HUES6 (cell line): ENCODE results near the gene PCIF1.

ENCODE experiments used
- H3K27ac ChIP-seq: 2 replicates; pipeline ENCODE4 v1.7.0; 2013; ENCODE audit warnings: low read depth, mild to moderate bottlenecking, low read length, inconsistent platforms
- H3K27me3 ChIP-seq: 2 replicates; pipeline ENCODE4 v1.6.1; 2013; ENCODE audit warnings: low read length; ENCODE audit not compliant: control insufficient read depth, insufficient read depth
- H3K36me3 ChIP-seq: 2 replicates; pipeline ENCODE4 v1.6.1; 2013; ENCODE audit warnings: low read length; ENCODE audit not compliant: control insufficient read depth, insufficient read depth
- H3K4me1 ChIP-seq: 2 replicates; pipeline ENCODE4 v1.6.1; 2013; ENCODE audit warnings: low read length; ENCODE audit not compliant: control insufficient read depth, insufficient read depth
- H3K4me3 ChIP-seq: 2 replicates; pipeline ENCODE4 v1.5.1; 2013; ENCODE audit warnings: low read depth, low read length
- H3K9ac ChIP-seq: one replicate; pipeline ENCODE4 v1.6.1; 2013; ENCODE audit warnings: mild to moderate bottlenecking, low read length
- H3K9me3 ChIP-seq: 2 replicates; pipeline ENCODE4 v1.6.1; 2013; ENCODE audit warnings: low read depth, low read length; ENCODE audit not compliant: control insufficient read depth, insufficient read depth

The PCIF1 gene

DNA sequence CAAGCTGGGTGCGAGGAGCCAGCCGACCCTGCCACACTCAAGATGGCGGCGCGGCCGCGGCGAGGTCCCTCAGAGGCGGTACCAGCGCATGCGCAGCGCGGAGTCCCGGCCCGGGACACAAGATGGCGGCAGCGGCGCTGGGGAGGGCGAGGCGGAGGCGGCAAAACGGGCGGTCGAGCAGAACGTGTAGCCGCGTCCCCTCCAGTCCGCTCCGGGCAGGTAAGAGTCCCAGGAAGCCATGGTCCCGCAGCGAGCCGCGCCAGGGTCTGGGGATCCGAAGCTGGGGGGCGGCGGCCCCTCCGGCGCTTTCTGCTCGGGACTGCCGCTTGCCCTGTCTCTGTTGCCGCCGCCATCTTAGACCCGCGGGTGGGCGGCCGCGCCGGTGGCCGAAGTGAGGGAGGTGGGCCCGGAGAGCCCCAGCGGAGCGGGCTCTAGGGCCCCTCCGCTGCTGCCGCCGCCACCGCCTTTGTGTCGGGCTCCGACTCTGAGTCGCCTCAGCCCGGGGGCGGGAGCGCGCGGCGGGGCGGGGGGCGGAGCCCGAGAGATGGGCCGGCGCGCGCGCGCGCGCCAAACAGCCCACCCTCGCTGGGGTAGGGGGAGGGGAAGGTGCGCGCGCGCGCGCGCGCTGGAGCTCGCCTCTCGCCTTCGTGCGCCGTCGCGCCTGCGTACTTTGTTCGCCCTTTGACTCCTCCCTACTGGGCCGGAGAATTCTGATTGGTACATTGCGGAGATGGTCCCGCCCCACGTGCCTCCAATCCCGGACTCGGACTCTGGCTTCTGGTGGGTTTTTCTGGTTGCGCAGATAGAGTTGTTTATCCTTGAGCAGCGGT lies at the start of gene PCIF1:
PCIF1 (plus strand) TSS at position 98 of the 830 bp plus-strand sequence. CDS start 4,317 bp downstream, outside the sequence.
- Histone ChIP-seq H3K9ac (peak within 1 kb of the TSS; percentile 100), H3K4me1 (peaks cover 28% of the 10 kb centered on the region), H3K9me3 (no peaks in the 10 kb centered on the region), H3K4me3 (peak within 1 kb of the TSS; percentile 83), H3K27me3 (no peaks in the 10 kb centered on the region), H3K27ac (peak within 1 kb of the TSS; percentile 100), H3K36me3 (peaks cover 27% of the 10 kb centered on the region)

DNA sequence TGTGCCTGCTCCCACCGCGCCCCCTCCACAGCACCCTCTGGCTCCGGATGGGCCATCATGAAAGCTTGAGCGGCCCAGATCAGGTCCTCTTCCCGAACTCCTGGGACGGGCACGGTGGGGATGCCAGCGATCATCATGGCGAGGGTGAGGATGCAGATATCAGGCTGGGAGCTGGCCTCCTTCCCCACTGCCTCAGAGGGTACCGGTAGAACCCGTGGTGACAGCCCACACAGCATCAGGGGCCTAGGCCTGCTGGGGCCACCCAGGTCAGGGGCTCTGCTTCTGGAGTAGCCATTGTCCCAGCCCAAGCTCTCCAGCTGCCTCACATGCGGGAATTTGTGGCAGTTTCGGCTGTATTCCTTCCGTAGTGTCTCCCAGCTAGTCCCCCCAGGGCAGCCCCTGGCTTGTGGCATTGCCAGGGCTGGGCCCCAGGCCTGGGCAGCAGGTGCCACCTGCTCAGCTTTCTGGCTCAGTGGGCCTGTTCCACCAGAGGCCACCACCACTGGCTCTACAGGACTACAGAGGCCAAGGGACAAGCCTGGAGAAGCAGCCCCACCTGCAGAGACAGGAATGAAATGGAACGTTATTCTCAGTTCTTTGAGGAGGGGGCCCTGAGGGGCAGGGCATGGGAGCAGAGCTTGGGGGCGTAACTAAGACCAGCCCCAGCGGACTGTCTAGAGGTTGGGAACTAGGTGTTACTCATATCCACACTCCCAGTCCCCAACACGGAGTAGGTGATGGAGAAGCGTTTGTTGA lies 47.7 kb upstream of the PCIF1 start:
- H3K36me3 ChIP-seq, result peaks cover 45% of the 10 kb centered on the region
- no peak overlapping the region for H3K27ac ChIP-seq
- no peaks in the 10 kb centered on the region for H3K27me3 ChIP-seq
- no peaks in the 10 kb centered on the region for H3K9me3 ChIP-seq
- H3K4me3 ChIP-seq, result no peak overlapping the region
- no peaks in the 10 kb centered on the region for H3K4me1 ChIP-seq
- no peak overlapping the region for H3K9ac ChIP-seq

DNA sequence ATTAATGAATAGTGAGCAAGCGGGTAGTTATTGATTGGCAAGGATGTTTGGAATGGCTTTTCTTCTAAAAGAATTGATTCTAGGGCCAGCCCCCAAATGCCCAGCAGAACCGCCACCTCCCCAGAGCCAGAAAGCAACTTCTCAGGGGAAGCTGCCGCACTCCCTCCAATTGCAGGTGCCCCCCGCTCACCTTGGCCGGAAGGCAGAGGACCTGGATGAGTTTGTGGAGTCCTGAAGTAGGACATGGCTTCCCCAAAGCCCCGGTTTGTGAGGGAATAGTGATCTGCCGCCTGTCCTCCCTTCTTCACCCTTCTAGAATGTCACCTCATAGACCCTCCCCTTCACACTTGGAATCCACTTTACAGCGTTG lies 47.2 kb upstream of the PCIF1 start, which contains the start of gene SPATA25:
SPATA25 (minus strand) TSS at position 277 of the 370 bp plus-strand sequence; CDS start at position 245, 32 bp downstream.
- Histone ChIP-seq H3K4me3 (no peak within 1 kb of the TSS), H3K9me3 (no peaks in the 10 kb centered on the region), H3K27me3 (no peaks in the 10 kb centered on the region), H3K27ac (no peak within 1 kb of the TSS), H3K4me1 (no peaks in the 10 kb centered on the region), H3K36me3 (peaks cover 43% of the 10 kb centered on the region), H3K9ac (no peak within 1 kb of the TSS)

DNA sequence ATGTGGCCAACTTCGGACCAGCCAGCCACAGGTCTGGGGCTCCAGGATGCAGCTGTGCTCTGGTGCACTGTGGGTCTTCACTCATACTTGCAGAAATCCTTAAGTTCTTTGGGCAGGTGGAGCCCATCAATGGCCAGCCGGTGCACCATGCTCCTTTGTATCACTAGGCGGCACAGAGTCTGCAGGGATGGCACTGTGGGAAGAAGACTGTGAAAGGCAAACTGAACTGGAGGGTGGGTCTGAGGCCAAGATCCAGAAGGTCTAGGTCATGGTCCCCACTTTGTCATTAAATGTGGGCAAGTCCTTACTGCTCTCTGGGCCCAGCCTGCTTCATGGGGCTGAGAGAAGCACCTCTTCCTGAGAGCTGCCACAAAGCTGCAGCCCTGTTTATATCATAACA lies 45.8 kb upstream of the PCIF1 start:
- no peaks in the 10 kb centered on the region for H3K27me3 ChIP-seq
- no peaks in the 10 kb centered on the region for H3K9me3 ChIP-seq
- H3K36me3 ChIP-seq, result peaks cover 37% of the 10 kb centered on the region
- no peak overlapping the region for H3K9ac ChIP-seq
- H3K27ac ChIP-seq, result no peak overlapping the region
- H3K4me1 ChIP-seq, result no peaks in the 10 kb centered on the region
- no peak overlapping the region for H3K4me3 ChIP-seq

DNA sequence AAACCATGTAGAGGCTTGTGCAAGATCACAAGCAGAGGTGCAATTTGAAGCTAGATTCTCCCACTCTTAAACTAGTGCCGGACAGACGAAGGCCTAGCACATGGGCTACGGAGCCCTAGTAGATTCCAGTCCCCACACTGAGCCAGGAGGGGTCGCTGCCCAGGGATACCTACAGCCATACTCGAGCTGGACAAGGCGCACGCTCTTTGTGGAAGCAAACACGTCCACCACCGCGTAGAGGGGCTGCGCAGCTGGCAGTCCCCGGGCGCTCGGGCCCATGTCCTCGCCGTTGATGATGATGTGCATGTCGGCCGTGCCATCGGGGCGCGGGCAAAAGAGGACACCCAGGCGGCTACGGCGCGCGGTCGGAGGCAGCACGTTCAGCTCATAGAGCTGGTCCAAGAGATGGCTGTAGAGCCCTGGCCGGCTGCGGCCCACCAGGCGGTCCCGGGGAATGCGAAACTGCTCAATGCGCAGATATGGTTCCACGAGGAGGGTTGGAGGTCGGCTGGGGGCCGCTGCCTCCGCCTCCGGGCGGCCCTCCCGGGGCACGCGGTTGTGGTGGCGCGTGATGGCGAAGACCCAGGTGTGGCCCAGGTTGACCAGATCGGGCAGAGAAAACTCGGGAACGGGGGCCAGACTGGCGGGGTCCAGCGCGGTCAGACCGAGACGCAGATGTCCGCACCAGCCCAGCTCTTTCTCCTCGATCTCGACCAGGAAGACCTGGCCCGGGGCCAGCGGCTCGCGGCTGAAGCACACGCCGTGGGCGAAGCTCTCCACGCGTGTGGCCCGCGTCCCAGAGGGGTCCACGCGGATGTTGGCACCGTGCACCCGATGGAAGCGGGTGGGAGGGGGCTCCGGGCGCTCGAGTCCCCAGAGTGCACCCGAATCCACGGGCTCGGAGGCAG lies 44.2 kb upstream of the PCIF1 start:
- H3K27ac ChIP-seq, result peak overlapping the region; percentile 30; the same call in 1 of the 2 replicates
- H3K27me3 ChIP-seq, result no peaks in the 10 kb centered on the region
- H3K36me3 ChIP-seq, result peaks cover 46% of the 10 kb centered on the region
- H3K9ac ChIP-seq, result peak overlapping the region; percentile 75
- peak overlapping the region; percentile 83 for H3K4me3 ChIP-seq
- H3K4me1 ChIP-seq, result no peaks in the 10 kb centered on the region
- no peaks in the 10 kb centered on the region for H3K9me3 ChIP-seq

DNA sequence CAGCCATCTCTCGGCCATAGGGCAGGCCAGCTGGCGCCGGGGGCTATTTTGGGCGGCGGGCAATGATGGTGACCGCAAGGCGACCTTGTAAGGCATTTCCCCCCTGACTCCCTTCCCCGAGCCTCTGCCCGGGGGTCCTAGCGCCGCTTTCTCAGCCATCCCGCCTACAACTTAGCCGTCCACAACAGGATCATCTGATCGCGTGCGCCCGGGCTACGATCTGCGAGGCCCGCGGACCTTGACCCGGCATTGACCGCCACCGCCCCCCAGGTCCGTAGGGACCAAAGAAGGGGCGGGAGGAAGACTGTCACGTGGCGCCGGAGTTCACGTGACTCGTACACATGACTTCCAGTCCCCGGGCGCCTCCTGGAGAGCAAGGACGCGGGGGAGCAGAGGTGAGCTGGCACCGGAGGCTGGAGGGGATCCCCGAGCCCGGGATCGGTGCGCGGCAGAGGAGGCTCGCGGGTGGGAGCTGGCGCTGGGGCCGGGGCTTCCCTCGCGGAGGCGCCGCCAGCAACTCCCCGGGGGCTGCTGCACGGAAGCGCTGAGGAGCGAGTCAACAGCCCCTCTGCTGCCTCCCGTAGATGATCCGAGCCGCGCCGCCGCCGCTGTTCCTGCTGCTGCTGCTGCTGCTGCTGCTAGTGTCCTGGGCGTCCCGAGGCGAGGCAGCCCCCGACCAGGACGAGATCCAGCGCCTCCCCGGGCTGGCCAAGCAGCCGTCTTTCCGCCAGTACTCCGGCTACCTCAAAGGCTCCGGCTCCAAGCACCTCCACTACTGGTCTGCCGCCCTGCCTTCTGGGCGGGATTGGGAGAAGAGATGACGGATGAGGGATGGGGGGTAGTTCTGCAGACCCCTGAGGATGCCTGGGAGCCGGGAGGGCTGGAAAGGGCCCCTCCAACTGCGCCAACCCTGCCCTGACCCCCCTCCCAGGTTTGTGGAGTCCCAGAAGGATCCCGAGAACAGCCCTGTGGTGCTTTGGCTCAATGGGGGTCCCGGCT lies 43.2 kb upstream of the PCIF1 start, which contains the start of the genes CTSA and NEURL2:
CTSA (plus strand) TSS at position 351 of the 999 bp plus-strand sequence; CDS start at position 585, 234 bp downstream.
NEURL2 (minus strand) TSS at position 224 of the 999 bp plus-strand sequence; CDS start at position 7, 217 bp downstream.
- Histone ChIP-seq H3K27me3 (no peaks in the 10 kb centered on the region), H3K4me1 (no peaks in the 10 kb centered on the region), H3K36me3 (peaks cover 41% of the 10 kb centered on the region), H3K4me3 (peak within 1 kb of the TSS; percentile 83), H3K9me3 (no peaks in the 10 kb centered on the region), H3K9ac (peak within 1 kb of the TSS; percentile 75), H3K27ac (peak within 1 kb of the TSS; percentile 30; the same call in 1 of the 2 replicates)

DNA sequence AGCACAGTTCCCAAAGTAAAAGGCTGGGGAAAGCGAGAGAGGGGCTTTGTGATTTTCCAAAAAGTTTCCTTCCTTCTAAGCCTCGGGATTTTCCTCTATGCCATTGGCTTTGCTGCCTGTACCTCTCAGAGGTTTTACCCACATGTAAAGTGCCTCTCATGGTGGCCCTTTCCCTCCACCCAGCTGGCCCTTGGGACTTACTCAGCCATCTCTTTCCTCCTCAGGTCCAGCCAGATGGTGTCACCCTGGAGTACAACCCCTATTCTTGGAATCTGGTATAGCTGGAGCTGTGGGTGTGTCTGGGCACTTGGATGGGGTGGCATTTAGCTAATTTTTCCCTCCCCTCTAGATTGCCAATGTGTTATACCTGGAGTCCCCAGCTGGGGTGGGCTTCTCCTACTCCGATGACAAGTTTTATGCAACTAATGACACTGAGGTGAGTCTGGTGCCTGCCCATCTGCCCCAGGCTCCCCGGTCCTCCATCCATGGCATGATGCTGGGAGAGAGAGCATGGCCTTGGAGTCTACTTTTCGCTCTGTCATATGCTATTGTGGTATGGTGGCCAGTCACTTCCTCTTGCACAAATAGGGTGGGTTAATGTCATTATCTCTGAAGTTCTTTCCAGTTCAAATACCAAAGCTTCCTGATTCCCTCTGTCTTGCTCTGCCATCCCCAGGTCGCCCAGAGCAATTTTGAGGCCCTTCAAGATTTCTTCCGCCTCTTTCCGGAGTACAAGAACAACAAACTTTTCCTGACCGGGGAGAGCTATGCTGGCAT lies 42.2 kb upstream of the PCIF1 start:
- Histone ChIP-seq H3K27ac (no peak overlapping the region), H3K36me3 (peaks cover 41% of the 10 kb centered on the region), H3K4me1 (no peaks in the 10 kb centered on the region), H3K9ac (peak overlapping the region; percentile 75), H3K4me3 (peak overlapping the region; percentile 83), H3K9me3 (no peaks in the 10 kb centered on the region), H3K27me3 (no peaks in the 10 kb centered on the region)

DNA sequence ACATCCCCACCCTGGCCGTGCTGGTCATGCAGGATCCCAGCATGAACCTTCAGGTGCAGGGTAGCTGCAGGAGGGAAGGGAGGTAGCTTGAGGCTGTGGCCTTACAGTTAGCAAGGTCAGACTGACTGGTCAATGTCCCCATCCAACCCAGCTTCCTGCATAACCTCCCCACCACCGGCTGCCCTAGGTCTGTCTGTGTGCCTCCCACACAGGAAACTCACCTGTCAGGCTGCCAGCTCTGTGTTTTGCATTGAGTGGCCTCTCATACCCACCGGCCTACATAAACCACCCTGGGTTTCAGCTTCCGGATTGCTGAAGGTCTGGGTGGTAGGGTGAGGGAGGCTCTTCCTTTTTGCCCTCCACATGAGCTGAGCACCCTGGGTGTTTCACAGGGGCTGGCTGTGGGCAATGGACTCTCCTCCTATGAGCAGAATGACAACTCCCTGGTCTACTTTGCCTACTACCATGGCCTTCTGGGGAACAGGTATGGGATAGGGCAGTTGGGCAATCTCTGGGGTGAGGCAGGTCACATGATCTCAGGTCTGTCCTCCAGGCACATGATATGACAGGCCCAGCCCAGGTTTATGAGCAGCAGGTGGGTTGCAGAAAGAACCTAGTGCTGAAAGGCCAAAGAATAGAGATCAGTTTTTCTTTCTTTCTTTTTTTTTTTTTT lies 41.5 kb upstream of the PCIF1 start:
- Histone ChIP-seq H3K36me3 (peaks cover 43% of the 10 kb centered on the region), H3K9ac (no peak overlapping the region), H3K9me3 (no peaks in the 10 kb centered on the region), H3K27ac (no peak overlapping the region), H3K4me1 (no peaks in the 10 kb centered on the region), H3K4me3 (no peak overlapping the region), H3K27me3 (no peaks in the 10 kb centered on the region)

DNA sequence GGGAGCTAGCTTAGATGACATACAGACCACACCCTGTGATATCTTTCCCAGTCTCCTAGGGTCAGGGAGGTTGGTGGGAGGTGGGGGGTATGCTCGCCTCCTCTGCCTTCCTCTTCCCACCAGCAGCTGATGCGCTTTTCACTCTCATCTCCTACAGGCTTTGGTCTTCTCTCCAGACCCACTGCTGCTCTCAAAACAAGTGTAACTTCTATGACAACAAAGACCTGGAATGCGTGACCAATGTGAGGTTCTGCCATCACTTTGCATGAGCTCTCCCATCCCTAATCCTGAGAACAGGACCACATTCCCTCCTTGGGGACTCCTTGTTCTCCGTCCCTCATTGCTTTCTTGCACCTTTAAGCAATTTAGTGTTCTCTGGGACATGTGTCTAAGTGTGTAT lies 40.7 kb upstream of the PCIF1 start:
- Histone ChIP-seq H3K27me3 (no peaks in the 10 kb centered on the region), H3K9me3 (no peaks in the 10 kb centered on the region), H3K4me1 (no peaks in the 10 kb centered on the region), H3K36me3 (peaks cover 46% of the 10 kb centered on the region), H3K9ac (no peak overlapping the region), H3K4me3 (no peak overlapping the region), H3K27ac (no peak overlapping the region)
